HG03520 (cell line): ENCODE results near the gene IGF1R.

Experiments
- ATAC-seq: cut with Tn5 transposase; IDR thresholded peaks from one replicate; pipeline ENCODE4 v1.9.1; 2021; ENCODE audit warnings: mild to moderate bottlenecking, moderate library complexity; ENCODE audit not compliant: unreplicated experiment

The IGF1R gene

GRCh38 chr15:98703126-98703685 is 54.9 kb downstream of the IGF1R start:
- no peak for ATAC-seq

- no peak for ATAC-seq
Measured at GRCh38 chr15:98705070-98705469, 56.7 kb downstream of the IGF1R start.

- no peak for ATAC-seq
Measured at GRCh38 chr15:98706387-98706786, 58.0 kb downstream of the IGF1R start.

GRCh38 chr15:98706986-98707385 is 58.6 kb downstream of the IGF1R start:
- ATAC-seq = no peak

- no peak for ATAC-seq
Measured at GRCh38 chr15:98708037-98708590, 59.8 kb downstream of the IGF1R start.

- no peak for ATAC-seq
Measured at GRCh38 chr15:98711810-98712209, 63.5 kb downstream of the IGF1R start.

- no peak for ATAC-seq
Measured at GRCh38 chr15:98712845-98713584, 64.7 kb downstream of the IGF1R start.

- ATAC-seq = no peak
Measured at GRCh38 chr15:98713585-98714001, 65.3 kb downstream of the IGF1R start.

GRCh38 chr15:98714922-98715321 is 66.6 kb downstream of the IGF1R start:
- no peak for ATAC-seq

GRCh38 chr15:98715401-98715800 is 67.1 kb downstream of the IGF1R start:
- no peak for ATAC-seq

GRCh38 chr15:98715890-98716443 is 67.6 kb downstream of the IGF1R start:
- ATAC-seq = no peak

GRCh38 chr15:98717371-98717770 is 69.0 kb downstream of the IGF1R start:
- no peak for ATAC-seq

- no peak for ATAC-seq
Measured at GRCh38 chr15:98717942-98718341, 69.6 kb downstream of the IGF1R start.

- no peak for ATAC-seq
Measured at GRCh38 chr15:98718426-98719136, 70.2 kb downstream of the IGF1R start.

- no peak for ATAC-seq
Measured at GRCh38 chr15:98719137-98719740, 70.9 kb downstream of the IGF1R start.

GRCh38 chr15:98720031-98720430 is 71.7 kb downstream of the IGF1R start:
- no peak for ATAC-seq

- no peak for ATAC-seq
Measured at GRCh38 chr15:98720577-98721565, 72.5 kb downstream of the IGF1R start.

- no peak for ATAC-seq
Measured at GRCh38 chr15:98722209-98722608, 73.9 kb downstream of the IGF1R start.

- ATAC-seq = no peak
Measured at GRCh38 chr15:98722645-98723044, 74.3 kb downstream of the IGF1R start.

GRCh38 chr15:98723195-98723594 is 74.9 kb downstream of the IGF1R start:
- no peak for ATAC-seq
